Stimulated activated CD4-positive, alpha-beta T cell treated with anti-CD3 and anti-CD28 coated beads, Interleukin-12 subunit alpha, Interleukin-12 subunit beta, amount 100 ng/mL, for 24 hours (primary cell): ENCODE data around the gene DYNLRB1.

Experiments used
- DNase-seq, 2 experiments: peaks; one replicate each; pipeline ENCODE4 v3.0.0-alpha.2; 2020; ENCODE audit warnings: low read depth in 2 of 2

DYNLRB1 gene

DNA sequence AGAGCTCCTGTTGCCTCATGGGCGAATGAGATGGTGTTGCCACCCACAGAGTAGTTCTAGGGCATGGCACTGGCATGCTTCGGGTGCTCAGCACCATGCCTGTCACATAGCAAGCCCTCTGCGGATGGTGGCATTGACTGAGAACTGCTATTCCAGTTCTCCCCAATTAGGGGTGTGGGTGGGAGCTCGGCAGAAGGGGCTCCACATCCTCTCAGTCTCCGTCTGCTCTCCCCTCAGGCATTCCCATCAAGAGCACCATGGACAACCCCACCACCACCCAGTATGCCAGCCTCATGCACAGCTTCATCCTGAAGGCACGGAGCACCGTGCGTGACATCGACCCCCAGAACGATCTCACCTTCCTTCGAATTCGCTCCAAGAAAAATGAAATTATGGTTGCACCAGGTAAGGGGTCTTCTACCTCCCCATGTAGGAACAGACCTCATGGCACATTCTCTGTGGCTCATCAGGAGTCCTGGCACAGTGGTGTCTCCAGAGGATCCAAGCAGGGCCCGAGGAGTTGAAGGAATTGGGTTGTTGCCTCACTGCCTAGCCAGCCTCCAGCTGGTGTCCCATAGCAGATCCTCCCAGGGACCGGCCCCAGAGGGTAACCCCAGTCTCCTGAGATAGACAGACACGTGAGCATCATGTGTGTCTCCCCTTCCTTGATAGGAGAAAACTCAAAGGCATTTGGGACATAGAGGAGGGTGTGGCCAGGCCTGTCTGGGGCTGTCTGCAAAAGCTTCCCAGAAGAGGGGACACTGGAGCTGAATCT, 18.4 kb downstream of the DYNLRB1 start:
- no peak for DNase-seq

GRCh38 chr20:34535301-34535840, 19.1 kb downstream of the DYNLRB1 start:
- no peak for DNase-seq

DNA sequence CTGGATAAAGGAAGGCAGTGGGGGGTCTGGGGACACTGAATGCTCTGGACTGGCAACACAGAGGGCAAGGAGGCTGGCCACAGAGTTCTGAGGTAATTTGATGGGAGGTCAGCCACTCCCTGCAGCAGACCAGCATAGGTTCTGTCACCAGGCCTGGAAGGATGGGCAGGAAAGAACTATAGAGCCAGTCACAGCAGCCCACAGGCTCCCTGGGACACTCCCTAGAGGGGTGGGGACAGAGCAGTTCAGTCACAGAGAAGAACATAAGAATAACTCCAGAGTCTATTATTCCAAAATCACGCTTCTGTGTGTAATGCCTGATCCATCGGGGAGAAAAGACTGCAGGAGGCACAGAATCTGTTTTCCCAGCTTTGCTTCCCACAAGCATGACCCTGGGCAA, 19.6 kb downstream of the DYNLRB1 start:
- no peak for DNase-seq

DNA sequence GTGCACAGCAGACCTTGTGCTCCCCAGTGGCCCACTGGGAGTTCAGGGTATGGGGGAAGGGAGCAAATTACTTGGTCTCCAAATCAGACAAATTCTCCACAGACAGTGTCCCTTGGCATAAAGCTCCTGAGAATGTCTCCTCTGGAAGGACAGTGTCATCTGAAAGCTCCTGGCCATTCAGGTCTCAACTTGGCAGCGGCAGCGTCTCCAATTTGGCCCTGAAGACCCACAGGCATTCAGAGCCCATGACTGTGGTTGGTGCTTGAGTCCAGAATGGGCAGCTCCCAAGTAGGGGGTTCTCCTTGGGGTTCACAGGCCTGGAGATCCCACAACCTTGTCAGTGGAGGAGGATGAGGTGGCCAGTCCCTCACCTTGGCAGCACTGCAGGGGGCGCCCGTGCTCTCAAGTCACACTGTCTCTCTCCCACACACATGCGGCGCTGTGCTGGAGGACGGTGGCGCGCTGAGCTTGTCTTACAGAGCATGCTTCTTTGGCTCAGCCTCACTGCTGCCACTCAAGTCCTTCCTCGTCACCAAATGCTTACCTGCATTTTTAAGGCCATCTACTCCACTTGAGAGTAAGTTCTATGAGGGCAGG, 20.7 kb downstream of the DYNLRB1 start:
- peak in 1 of 2 experiments; percentile 35 for DNase-seq

DNA sequence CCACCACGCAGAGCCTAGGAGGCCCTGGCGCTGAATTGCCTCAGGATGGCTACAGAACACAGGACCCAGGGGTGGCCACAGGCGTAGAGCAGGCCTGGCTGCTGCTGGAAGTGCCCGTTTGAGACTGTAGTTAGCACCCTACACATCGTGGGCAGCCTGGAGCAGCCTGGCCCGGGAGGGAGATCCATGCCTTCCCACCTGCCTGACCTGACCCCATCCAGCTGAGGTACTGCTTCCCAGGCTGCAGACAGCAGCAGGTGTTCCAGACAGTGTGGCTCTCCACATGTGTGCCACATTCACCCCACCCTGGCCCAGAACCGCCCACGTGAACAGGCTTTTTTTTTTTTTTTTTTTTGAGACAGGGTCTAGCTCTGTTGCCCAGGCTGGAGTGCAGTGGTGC, 21.4 kb downstream of the DYNLRB1 start:
- DNase-seq = no peak

GRCh38 chr20:34538671-34539123, 22.5 kb downstream of the DYNLRB1 start:
- peak in 1 of 2 experiments; percentile 52 for DNase-seq

DNA sequence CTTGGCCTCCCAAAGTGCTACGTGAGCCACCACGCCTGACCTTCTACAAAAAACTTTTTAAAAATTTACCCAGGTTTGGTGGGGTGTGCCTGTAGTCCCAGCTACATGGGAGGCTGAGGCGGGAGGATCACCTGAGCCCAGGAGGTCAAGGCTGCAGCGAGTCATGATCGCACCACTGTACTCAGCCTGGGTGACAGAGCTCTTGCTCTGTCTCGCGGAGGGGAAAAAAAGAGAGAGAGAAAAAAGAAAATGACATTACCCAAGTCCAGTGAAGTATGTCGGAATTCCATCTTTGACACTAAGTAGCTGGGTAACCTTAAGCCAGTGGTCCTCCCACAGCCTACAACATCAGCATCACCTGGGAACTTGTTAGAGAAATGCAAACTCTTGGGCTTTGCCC, 23.5 kb downstream of the DYNLRB1 start:
- no peak for DNase-seq

- DNase-seq = no peak
These were observed 24.5 kb downstream of the DYNLRB1 start for GRCh38 chr20:34540596-34541263.

GRCh38 chr20:34541264-34541901, 25.2 kb downstream of the DYNLRB1 start:
- DNase-seq = no peak

DNA sequence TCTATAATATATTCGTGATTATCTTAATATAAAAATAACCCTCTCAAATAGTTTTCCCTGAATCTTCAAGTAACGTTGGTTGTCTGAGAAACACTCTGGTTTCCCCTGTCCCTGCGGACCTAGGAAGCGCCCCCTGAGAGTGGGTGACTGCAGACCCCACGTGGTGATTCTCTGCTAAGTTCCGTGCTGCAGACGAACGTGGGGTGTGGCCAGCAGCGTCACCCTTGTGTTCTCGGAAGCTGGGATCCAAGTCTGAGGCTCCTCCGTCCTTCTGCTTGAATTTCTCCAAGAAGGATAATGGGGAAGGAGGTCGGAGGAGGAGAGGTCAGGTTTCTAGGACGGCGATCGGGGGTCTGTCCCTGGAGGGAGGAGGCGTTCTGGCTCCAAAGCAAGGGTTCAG, 25.7 kb downstream of the DYNLRB1 start:
- no peak for DNase-seq

DNA sequence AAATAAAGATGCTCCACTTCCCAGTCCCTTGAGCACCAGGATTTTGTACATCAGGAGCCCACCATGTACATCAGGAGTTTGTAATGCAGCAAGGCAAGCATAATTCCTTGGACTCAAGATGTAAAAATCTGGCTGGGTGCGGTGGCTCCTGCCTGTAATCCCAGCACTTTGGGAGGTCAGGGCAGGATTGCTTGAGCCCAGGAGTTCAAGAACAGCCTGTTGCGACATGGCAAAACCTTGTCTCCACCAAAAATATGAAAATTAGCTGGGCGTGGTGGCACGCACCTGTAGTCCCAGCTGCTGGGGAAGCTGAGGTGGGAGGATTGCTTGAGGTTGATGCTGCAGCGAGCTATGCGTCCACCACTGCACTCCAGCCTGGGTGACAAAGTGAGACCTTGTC, 26.2 kb downstream of the DYNLRB1 start:
- DNase-seq = no peak

GRCh38 chr20:34543463-34544056, 27.3 kb downstream of the DYNLRB1 start:
- no peak for DNase-seq

GRCh38 chr20:34544109-34544796, 28.0 kb downstream of the DYNLRB1 start:
- no peak for DNase-seq

DNA sequence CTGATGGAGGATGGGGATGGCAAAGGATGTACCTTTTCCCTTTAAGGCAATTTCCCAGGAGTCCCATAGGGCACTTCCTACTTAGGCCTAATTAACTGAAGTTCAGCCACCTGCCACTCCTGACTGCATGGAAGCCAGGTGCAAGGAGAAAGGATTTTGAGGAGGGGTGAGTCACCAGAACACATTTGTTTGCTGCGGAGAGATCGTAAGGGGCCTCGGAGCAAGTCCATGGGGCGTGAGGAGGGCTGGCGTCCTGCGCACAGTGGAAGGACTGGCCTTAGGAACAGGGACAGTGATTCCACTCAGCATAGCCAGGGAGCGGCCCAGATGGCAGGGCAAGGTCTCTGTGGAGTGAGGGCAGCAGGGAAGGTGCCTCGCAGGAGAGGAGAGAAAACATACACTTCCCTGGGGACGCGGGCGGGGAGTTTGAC, 30.5 kb downstream of the DYNLRB1 start:
- no peak for DNase-seq

DNA sequence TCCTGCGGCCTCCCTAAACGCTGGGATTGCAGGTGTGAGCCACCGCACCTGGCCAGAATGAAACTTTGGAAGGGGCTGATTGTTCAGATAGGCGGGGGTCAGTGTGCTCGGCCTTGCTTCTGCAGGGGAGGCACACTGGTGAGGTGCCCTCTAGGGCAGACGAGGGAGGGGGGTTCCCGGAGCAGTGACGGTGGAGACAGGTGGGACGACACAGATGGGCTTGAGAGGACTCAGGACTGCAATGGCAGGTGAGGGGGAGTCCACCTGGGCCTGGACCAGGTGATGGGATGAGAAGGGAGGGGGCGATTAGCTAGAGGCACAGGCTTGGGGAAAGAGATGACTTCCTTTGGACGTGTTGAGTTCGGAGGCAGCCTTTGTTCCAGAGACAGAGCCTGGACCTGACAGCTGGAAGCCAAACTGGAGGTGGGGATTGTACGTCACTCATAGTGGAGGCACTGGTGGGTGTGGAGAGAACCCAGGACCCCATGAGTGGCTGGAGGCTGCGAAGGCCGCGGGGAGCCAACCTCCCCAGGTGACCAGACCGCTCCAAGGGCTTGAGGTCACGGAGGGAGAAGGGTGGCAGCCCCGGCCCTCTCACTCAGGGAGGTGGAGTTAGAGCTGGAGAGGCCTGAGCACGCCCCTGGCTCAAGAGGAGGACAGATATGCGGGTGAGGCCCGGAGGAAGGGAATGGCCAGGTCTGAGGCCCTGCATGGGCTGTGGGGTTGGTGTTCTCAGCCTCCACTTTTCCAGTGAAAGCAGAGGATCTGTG, 31.8 kb downstream of the DYNLRB1 start:
- DNase-seq = no peak

- no peak for DNase-seq
These were observed 33.2 kb downstream of the DYNLRB1 start for GRCh38 chr20:34549291-34549928.

GRCh38 chr20:34549929-34550305, 33.7 kb downstream of the DYNLRB1 start:
- no peak for DNase-seq

- no peak for DNase-seq
These were observed 36.3 kb downstream of the DYNLRB1 start for GRCh38 chr20:34552569-34552968.

- DNase-seq = no peak
These were observed 37.2 kb downstream of the DYNLRB1 start for GRCh38 chr20:34553366-34553867.

- no peak for DNase-seq
These were observed 41.7 kb downstream of the DYNLRB1 start for GRCh38 chr20:34557936-34558319.
